H9 (cell line): ENCODE measurements around the gene AP2A1. TPM values are rescaled to one million over a fixed set of nuclear protein-coding genes. Genes with fewer than 3 reads are reported as not detected.

Experiments used
- DNase-seq: peaks from one replicate; pipeline ENCODE4 v3.0.0-alpha.2; 2017
- H2AFZ ChIP-seq: one replicate; pipeline ENCODE4 v1.6.1; 2013; ENCODE audit warnings: mild to moderate bottlenecking, low read length, control low read depth, moderate library complexity
- H2AK5ac ChIP-seq: 2 replicates; pipeline ENCODE4 v1.6.1; 2013; ENCODE audit warnings: low read length, control low read depth, mixed read lengths; ENCODE audit not compliant: insufficient read length
- H2BK120ac ChIP-seq: one replicate; pipeline ENCODE4 v1.6.1; 2013; ENCODE audit warnings: low read depth, mild to moderate bottlenecking, low read length, control low read depth, inconsistent platforms; ENCODE audit not compliant: poor library complexity, severe bottlenecking
- H2BK12ac ChIP-seq: 2 replicates; pipeline ENCODE4 v1.6.1; 2013; ENCODE audit warnings: low read length, control low read depth, mixed read lengths, low read depth; ENCODE audit not compliant: insufficient read length
- H2BK15ac ChIP-seq: 2 replicates; pipeline ENCODE4 v1.6.1; 2013; ENCODE audit warnings: low read depth, low read length, control low read depth
- H2BK20ac ChIP-seq: one replicate; pipeline ENCODE4 v1.6.1; 2013; ENCODE audit warnings: low read depth, mild to moderate bottlenecking, low read length, control low read depth, inconsistent platforms; ENCODE audit not compliant: poor library complexity, severe bottlenecking
- H2BK5ac ChIP-seq: 2 replicates; pipeline ENCODE4 v1.6.1; 2013; ENCODE audit warnings: low read length, control low read depth, mixed read lengths; ENCODE audit not compliant: insufficient read length
- H3K14ac ChIP-seq: 2 replicates; pipeline ENCODE4 v1.6.1; 2013; ENCODE audit warnings: low read length, control low read depth; ENCODE audit not compliant: insufficient read depth
- H3K18ac ChIP-seq: 2 replicates; pipeline ENCODE4 v1.6.1; 2013; ENCODE audit warnings: low read depth, mild to moderate bottlenecking, mixed read lengths, low read length, control low read depth; ENCODE audit not compliant: insufficient read length
- H3K23ac ChIP-seq: 2 replicates; pipeline ENCODE4 v1.6.1; 2013; ENCODE audit warnings: low read length, control low read depth, mixed read lengths, low read depth; ENCODE audit not compliant: insufficient read length
- H3K23me2 ChIP-seq: 2 replicates; pipeline ENCODE4 v1.6.1; 2013; ENCODE audit warnings: low read depth, mild to moderate bottlenecking, mixed read lengths, low read length, control low read depth; ENCODE audit not compliant: insufficient read length, poor library complexity, severe bottlenecking
- H3K27ac ChIP-seq: 2 replicates; pipeline ENCODE4 v1.5.1; 2013; ENCODE audit warnings: low read length, control low read depth, mixed read lengths, low read depth; ENCODE audit not compliant: insufficient read length
- H3K27me3 ChIP-seq: 2 replicates; pipeline ENCODE4 v1.6.1; 2013; ENCODE audit warnings: low read length, control low read depth, inconsistent platforms; ENCODE audit not compliant: insufficient read depth
- H3K4ac ChIP-seq: 2 replicates; pipeline ENCODE4 v1.6.1; 2013; ENCODE audit warnings: low read depth, mild to moderate bottlenecking, control low read depth, inconsistent platforms, low read length, moderate library complexity
- H3K4me1 ChIP-seq: 2 replicates; pipeline ENCODE4 v1.6.1; 2013; ENCODE audit warnings: low read length, control low read depth, inconsistent platforms; ENCODE audit not compliant: insufficient read depth
- H3K4me2 ChIP-seq: 2 replicates; pipeline ENCODE4 v1.6.1; 2013; ENCODE audit warnings: low read length, control low read depth, mixed read lengths; ENCODE audit not compliant: insufficient read length, insufficient read depth
- H3K56ac ChIP-seq: 2 replicates; pipeline ENCODE4 v1.6.1; 2013; ENCODE audit warnings: low read depth, mild to moderate bottlenecking, mixed read lengths, low read length, control low read depth; ENCODE audit not compliant: insufficient read length
- H3K79me1 ChIP-seq: 2 replicates; pipeline ENCODE4 v1.6.1; 2013; ENCODE audit warnings: low read depth, mild to moderate bottlenecking, moderate library complexity, low read length, control low read depth, inconsistent platforms; ENCODE audit not compliant: insufficient read depth, poor library complexity, severe bottlenecking
- H3K79me2 ChIP-seq: 2 replicates; pipeline ENCODE4 v1.6.1; 2013; ENCODE audit warnings: low read length, control low read depth, inconsistent platforms; ENCODE audit not compliant: insufficient read depth
- H3K9ac ChIP-seq: 2 replicates; pipeline ENCODE4 v1.6.1; 2013; ENCODE audit warnings: low read length, control low read depth, mixed read lengths; ENCODE audit not compliant: insufficient read length; ENCODE audit errors: extremely low read depth
- H3K9me3 ChIP-seq: one replicate; pipeline ENCODE4 v1.6.1; 2013; ENCODE audit warnings: low read depth, low read length, inconsistent platforms; ENCODE audit not compliant: control insufficient read depth
- H3T11ph ChIP-seq: one replicate; pipeline ENCODE4 v1.6.1; 2013; ENCODE audit warnings: mild to moderate bottlenecking, low read length, control low read depth, inconsistent platforms
- H4K20me1 ChIP-seq: one replicate; pipeline ENCODE4 v1.6.1; 2013; ENCODE audit not compliant: control insufficient read depth, insufficient read length, insufficient read depth
- H4K5ac ChIP-seq: 2 replicates; pipeline ENCODE4 v1.6.1; 2013; ENCODE audit warnings: low read depth, mild to moderate bottlenecking, mixed read lengths, low read length, control low read depth; ENCODE audit not compliant: insufficient read length
- H4K8ac ChIP-seq: replicated peaks from 2 replicates; pipeline ENCODE4 v1.6.1; 2013; ENCODE audit warnings: low read length, control low read depth, mixed read lengths, low read depth; ENCODE audit not compliant: insufficient read length
- H4K91ac ChIP-seq: 2 replicates; pipeline ENCODE4 v1.6.1; 2013; ENCODE audit warnings: low read depth, mild to moderate bottlenecking, moderate library complexity, mixed read lengths, low read length, control low read depth; ENCODE audit not compliant: insufficient read length
- H3K27ac Mint-ChIP-seq, 3 experiments: 2 replicates in 2 of 3; 3 replicates in 1 of 3; pipeline ENCODE4 v1.8.0; 2020 to 2021; ENCODE audit warnings: mixed read lengths in 3 of 3, mild to moderate bottlenecking in 1 of 3, moderate library complexity in 1 of 3
- H3K27me3 Mint-ChIP-seq: 2 replicates; pipeline ENCODE4 v1.8.0; 2021; ENCODE audit warnings: low read depth, mild to moderate bottlenecking, moderate library complexity, mixed read lengths
- H3K36me3 Mint-ChIP-seq, 3 experiments: 2 replicates in 2 of 3; 3 replicates in 1 of 3; pipeline ENCODE4 v1.8.0; 2020 to 2021; ENCODE audit warnings: low read depth in 3 of 3, mixed read lengths in 3 of 3; ENCODE audit not compliant: insufficient read depth in 1 of 3
- H3K4me1 Mint-ChIP-seq, 2 experiments: 2 replicates each; pipeline ENCODE4 v1.8.0; 2020; ENCODE audit warnings: mixed read lengths in 2 of 2
- H3K4me3 Mint-ChIP-seq, 2 experiments: 2 replicates in 1 of 2; 3 replicates in 1 of 2; pipeline ENCODE4 v1.8.0; 2020 to 2021; ENCODE audit warnings: mild to moderate bottlenecking in 2 of 2, mixed read lengths in 2 of 2, moderate library complexity in 1 of 2
- H3K9me3 Mint-ChIP-seq, 2 experiments: 2 replicates in 1 of 2; 3 replicates in 1 of 2; pipeline ENCODE4 v1.8.0; 2020; ENCODE audit warnings: mild to moderate bottlenecking in 2 of 2, mixed read lengths in 2 of 2, moderate library complexity in 1 of 2
- CTCF ChIP-seq: fragments of 200-600 bp; sonication (generic); conservative IDR thresholded peaks from 3 replicates; pipeline ENCODE4 v1.8.0; 2021; ENCODE audit warnings: antibody characterized with exemption, mild to moderate bottlenecking
- WGBS: extraction: QIAGEN DNeasy Blood & Tissue Kit; methylation state at CpG from one replicate; pipeline ENCODE4 v1.1.7; 2013; ENCODE audit warnings: missing lambda C conversion rate, low lambda C conversion rate, mixed read lengths; ENCODE audit not compliant: insufficient read length; ENCODE audit errors: extremely low coverage; 5-methylcytosine and 5-hydroxymethylcytosine counted together
- total RNA-seq: library from RNA; stranded (reverse); gene quantifications from 2 replicates; pipeline ENCODE4 v1.2.1, GENCODE V29; 2021

The AP2A1 gene
- total RNA-seq, 1 experiment from 2014 or later = 108 TPM

DNA sequence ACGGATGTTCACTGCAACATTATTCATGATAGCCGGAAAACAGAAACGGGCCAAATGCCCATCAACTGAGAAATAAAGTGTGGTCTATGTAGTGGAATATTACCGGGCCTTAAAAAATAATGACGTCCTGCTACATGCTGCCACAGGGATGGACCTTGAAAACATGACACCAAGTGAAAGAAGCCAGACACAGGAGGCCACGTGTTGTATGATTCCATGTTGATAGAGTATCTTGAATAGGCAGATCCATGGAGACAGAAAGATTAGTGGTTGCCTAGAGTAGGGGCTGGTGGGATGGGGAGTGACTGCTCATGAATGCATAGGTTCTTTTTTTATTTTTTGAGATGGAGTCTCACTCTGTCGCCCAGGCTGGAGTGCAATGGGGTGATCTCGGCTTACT lies 3.7 kb downstream of the AP2A1 start:
- Histone ChIP-seq H3K9me3 (no peaks in the 10 kb centered on the region), H2BK120ac (no peak overlapping the region), H3K4me2 (no peak overlapping the region), H3K27me3 (no peaks in the 10 kb centered on the region), H2BK5ac (no peak overlapping the region), H3K79me1 (peaks cover 7% of the 10 kb centered on the region), H4K20me1 (no peaks in the 10 kb centered on the region), H3K4me1 (no peaks in the 10 kb centered on the region), H3K23me2 (peaks cover 12% of the 10 kb centered on the region), H4K5ac (no peak overlapping the region), H4K91ac (no peak overlapping the region), H3K4ac (no peak overlapping the region), H3K9ac (no peak overlapping the region), H2AFZ (no peak overlapping the region), H3K18ac (no peak overlapping the region), H3K23ac (no peak overlapping the region), H3T11ph (no peak overlapping the region), H2BK20ac (no peak overlapping the region), H2BK12ac (no peak overlapping the region), H3K56ac (no peak overlapping the region), H3K79me2 (peaks cover 4% of the 10 kb centered on the region; the same call in 1 of the 2 replicates), H3K27ac (no peak overlapping the region), H2AK5ac (no peak overlapping the region), H3K14ac (no peak overlapping the region), H2BK15ac (no peak overlapping the region), H4K8ac (no peak overlapping the region)
- WGBS = no CpG with 5 or more reads among the region's 8 CpGs
- TF ChIP-seq CTCF = no peak
- peak overlapping the region in 2 of 3 experiments; percentile 29 to 42; a peak in 1 of 7 replicates for H3K27ac Mint-ChIP-seq
- H3K4me1 Mint-ChIP-seq = peaks cover 20 to 22% of the 10 kb centered on the region in 2 experiments
- H3K27me3 Mint-ChIP-seq = no peaks in the 10 kb centered on the region; the same call in 1 of the 2 replicates
- H3K36me3 Mint-ChIP-seq = peaks cover 2 to 13% (median 6%) of the 10 kb centered on the region in 3 experiments; a peak in 6 of 7 replicates
- H3K4me3 Mint-ChIP-seq = no peak overlapping the region
- H3K9me3 Mint-ChIP-seq = no peaks in the 10 kb centered on the region
- DNase-seq = no peak
